T-helper 1 cell treated with Interleukin-12 subunit alpha and Interleukin-12 subunit beta and Interleukin-4 antibody, amounts not matched to agents 30 μg/mL and 1 μg/mL, for 36 hours (primary cell): ENCODE measurements around the gene C1QTNF5.

Source experiments
- H3K27ac Mint-ChIP-seq: one replicate; pipeline ENCODE4 v1.8.0; 2021; ENCODE audit warnings: mild to moderate bottlenecking, mixed read lengths
- H3K27me3 Mint-ChIP-seq: one replicate; pipeline ENCODE4 v1.8.0; 2021; ENCODE audit warnings: low read depth, mixed read lengths
- H3K36me3 Mint-ChIP-seq: one replicate; pipeline ENCODE4 v1.8.0; 2021; ENCODE audit warnings: low read depth, mixed read lengths
- H3K4me1 Mint-ChIP-seq: one replicate; pipeline ENCODE4 v1.8.0; 2021; ENCODE audit warnings: low read depth, mixed read lengths
- H3K4me3 Mint-ChIP-seq: one replicate; pipeline ENCODE4 v1.8.0; 2021; ENCODE audit warnings: mild to moderate bottlenecking, moderate library complexity, mixed read lengths
- H3K9me3 Mint-ChIP-seq: one replicate; pipeline ENCODE4 v1.8.0; 2021; ENCODE audit warnings: mixed read lengths

Gene C1QTNF5

GRCh38 chr11:119323532-119324033 is 17.1 kb downstream of the C1QTNF5 start:
- Mint-ChIP-seq H3K27me3 (peaks cover 16% of the 10 kb centered on the region), H3K4me1 (peaks cover 23% of the 10 kb centered on the region), H3K27ac (no peak overlapping the region), H3K9me3 (no peaks in the 10 kb centered on the region), H3K4me3 (no peak overlapping the region), H3K36me3 (no peaks in the 10 kb centered on the region)

GRCh38 chr11:119322921-119323531 is 17.7 kb downstream of the C1QTNF5 start:
- Mint-ChIP-seq H3K4me3 (no peak overlapping the region), H3K36me3 (no peaks in the 10 kb centered on the region), H3K4me1 (peaks cover 23% of the 10 kb centered on the region), H3K27ac (no peak overlapping the region), H3K27me3 (peaks cover 18% of the 10 kb centered on the region), H3K9me3 (no peaks in the 10 kb centered on the region)

GRCh38 chr11:119322360-119322739 is 18.3 kb downstream of the C1QTNF5 start:
- Mint-ChIP-seq H3K9me3 (no peaks in the 10 kb centered on the region), H3K4me3 (no peak overlapping the region), H3K4me1 (peaks cover 23% of the 10 kb centered on the region), H3K27me3 (peaks cover 25% of the 10 kb centered on the region), H3K27ac (no peak overlapping the region), H3K36me3 (no peaks in the 10 kb centered on the region)

- Mint-ChIP-seq H3K4me1 (peaks cover 23% of the 10 kb centered on the region), H3K36me3 (no peaks in the 10 kb centered on the region), H3K4me3 (peak overlapping the region; percentile 75), H3K27ac (peak overlapping the region; percentile 87), H3K9me3 (no peaks in the 10 kb centered on the region), H3K27me3 (peaks cover 25% of the 10 kb centered on the region)
These were observed 19.7 kb downstream of the C1QTNF5 start for GRCh38 chr11:119320776-119321524.

GRCh38 chr11:119320240-119320775 is 20.4 kb downstream of the C1QTNF5 start:
- Mint-ChIP-seq H3K4me1 (peaks cover 29% of the 10 kb centered on the region), H3K27me3 (peaks cover 30% of the 10 kb centered on the region), H3K9me3 (no peaks in the 10 kb centered on the region), H3K36me3 (no peaks in the 10 kb centered on the region), H3K4me3 (peak overlapping the region; percentile 84), H3K27ac (no peak overlapping the region)

GRCh38 chr11:119319700-119320239 is 20.9 kb downstream of the C1QTNF5 start:
- H3K36me3 Mint-ChIP-seq = no peaks in the 10 kb centered on the region
- peak overlapping the region; percentile 84 for H3K4me3 Mint-ChIP-seq
- no peaks in the 10 kb centered on the region for H3K9me3 Mint-ChIP-seq
- H3K4me1 Mint-ChIP-seq = peaks cover 30% of the 10 kb centered on the region
- H3K27ac Mint-ChIP-seq = peak overlapping the region; percentile 89
- H3K27me3 Mint-ChIP-seq = peaks cover 31% of the 10 kb centered on the region

- Mint-ChIP-seq H3K27me3 (peaks cover 33% of the 10 kb centered on the region), H3K4me3 (peak overlapping the region; percentile 84), H3K9me3 (no peaks in the 10 kb centered on the region), H3K4me1 (peaks cover 30% of the 10 kb centered on the region), H3K36me3 (no peaks in the 10 kb centered on the region), H3K27ac (peak overlapping the region; percentile 89)
These were observed 21.5 kb downstream of the C1QTNF5 start for GRCh38 chr11:119319136-119319699.

GRCh38 chr11:119318240-119319135 is 22.2 kb downstream of the C1QTNF5 start:
- Mint-ChIP-seq H3K4me1 (peaks cover 26% of the 10 kb centered on the region), H3K9me3 (no peaks in the 10 kb centered on the region), H3K27me3 (peaks cover 35% of the 10 kb centered on the region), H3K27ac (peak overlapping the region; percentile 82), H3K36me3 (no peaks in the 10 kb centered on the region), H3K4me3 (peak overlapping the region; percentile 55)

GRCh38 chr11:119317592-119318239 is 23.0 kb downstream of the C1QTNF5 start:
- Mint-ChIP-seq H3K36me3 (no peaks in the 10 kb centered on the region), H3K27me3 (peaks cover 35% of the 10 kb centered on the region), H3K9me3 (no peaks in the 10 kb centered on the region), H3K4me1 (peaks cover 24% of the 10 kb centered on the region), H3K4me3 (no peak overlapping the region), H3K27ac (no peak overlapping the region)

- Mint-ChIP-seq H3K27me3 (peaks cover 35% of the 10 kb centered on the region), H3K27ac (no peak within 1 kb of the TSS), H3K36me3 (no peaks in the 10 kb centered on the region), H3K9me3 (no peaks in the 10 kb centered on the region), H3K4me3 (peak within 1 kb of the TSS; percentile 63), H3K4me1 (peaks cover 20% of the 10 kb centered on the region)
These were observed 23.7 kb downstream of the C1QTNF5 start, which contains the start of gene MCAM for GRCh38 chr11:119316729-119317591. Gene MCAM (minus strand): TSS chr11:119317130. CDS start chr11:119317101, 29 bp downstream.

- Mint-ChIP-seq H3K4me3 (peak overlapping the region; percentile 63), H3K9me3 (no peaks in the 10 kb centered on the region), H3K4me1 (peaks cover 15% of the 10 kb centered on the region), H3K27ac (no peak overlapping the region), H3K36me3 (no peaks in the 10 kb centered on the region), H3K27me3 (peaks cover 35% of the 10 kb centered on the region)
These were observed 24.5 kb downstream of the C1QTNF5 start for GRCh38 chr11:119316016-119316728.
